CD14-positive monocyte (primary cell): ENCODE results near the gene ZNF576. TPM values are rescaled to one million over a fixed set of nuclear protein-coding genes. Genes with fewer than 3 reads are reported as not detected.

Experiments
- DNase-seq, 3 donors: peaks; one replicate each; pipeline ENCODE4 v3.0.0-alpha.2; 2011 to 2022
- H2AFZ ChIP-seq: 2 replicates; pipeline ENCODE4 v1.6.0; 2012; ENCODE audit warnings: mild to moderate bottlenecking, low read depth, low read length, inconsistent platforms; ENCODE audit not compliant: insufficient read depth, poor library complexity, severe bottlenecking
- H3K27ac ChIP-seq, 2 donors: 1 replicate in 1 of 2; 2 replicates in 1 of 2; pipeline ENCODE4 v1.5.1; 2012 to 2013; ENCODE audit warnings: low read length in 2 of 2, control low read depth in 1 of 2, inconsistent platforms in 1 of 2, low read depth in 1 of 2, mild to moderate bottlenecking in 1 of 2
- H3K27me3 ChIP-seq, 2 donors: one replicate each; pipeline versions ENCODE4 v1.6.0 to v1.6.1; 2011 to 2013; ENCODE audit warnings: low read length in 2 of 2; ENCODE audit not compliant: control insufficient read depth in 2 of 2, insufficient read depth in 2 of 2
- H3K36me3 ChIP-seq, 2 donors: replicated peaks in 1 of 2; 1 replicate in 1 of 2; 2 replicates in 1 of 2; pipeline versions ENCODE4 v1.5.1 to v1.6.1; 2012 to 2013; ENCODE audit warnings: low read length in 2 of 2, control low read depth in 1 of 2, inconsistent platforms in 1 of 2, mild to moderate bottlenecking in 1 of 2; ENCODE audit not compliant: insufficient read depth in 2 of 2, control insufficient read depth in 1 of 2
- H3K4me1 ChIP-seq, 2 donors: 1 replicate in 1 of 2; 2 replicates in 1 of 2; pipeline versions ENCODE4 v1.5.1 to v1.6.1; 2012 to 2013; ENCODE audit warnings: low read length in 2 of 2, control low read depth in 1 of 2, inconsistent platforms in 1 of 2, mild to moderate bottlenecking in 1 of 2, moderate library complexity in 1 of 2; ENCODE audit not compliant: insufficient read depth in 2 of 2, control insufficient read depth in 1 of 2
- H3K4me2 ChIP-seq: replicated peaks from 2 replicates; pipeline ENCODE3; 2012; ENCODE audit warnings: low read length, moderate library complexity, mild to moderate bottlenecking; ENCODE audit not compliant: poor library complexity, severe bottlenecking; ENCODE audit errors: extremely low read depth
- H3K4me3 ChIP-seq, 3 experiments: fragments of 200-600 bp in 1 of 3; sonication (generic) in 1 of 3; replicated peaks in 1 of 3; 1 replicate in 2 of 3; 2 replicates in 1 of 3; pipeline ENCODE4 v1.5.1; 2011 to 2013; ENCODE audit warnings: low read length in 3 of 3, mild to moderate bottlenecking in 3 of 3, control low read depth in 2 of 3, low read depth in 2 of 3, inconsistent platforms in 1 of 3, moderate library complexity in 1 of 3
- H3K79me2 ChIP-seq: 2 replicates; pipeline ENCODE4 v1.6.0; 2012; ENCODE audit warnings: mild to moderate bottlenecking, control low read depth, inconsistent platforms, low read length, moderate library complexity; ENCODE audit not compliant: insufficient read depth
- H3K9ac ChIP-seq: 2 replicates; pipeline ENCODE4 v1.6.0; 2017; ENCODE audit warnings: low read length, mild to moderate bottlenecking; ENCODE audit not compliant: insufficient read depth, poor library complexity, severe bottlenecking
- H3K9me3 ChIP-seq, 2 donors: replicated peaks in 1 of 2; 1 replicate in 1 of 2; 2 replicates in 1 of 2; pipeline versions ENCODE4 v1.5.1 to v1.6.1; 2012 to 2013; ENCODE audit warnings: low read length in 2 of 2, control low read depth in 1 of 2; ENCODE audit not compliant: control insufficient read depth in 1 of 2, insufficient read depth in 1 of 2
- H4K20me1 ChIP-seq: 2 replicates; pipeline ENCODE4 v1.6.0; 2012; ENCODE audit warnings: mild to moderate bottlenecking, low read length, control low read depth, moderate library complexity; ENCODE audit not compliant: insufficient read depth
- H3K27ac Mint-ChIP-seq, 7 donors: one replicate each; pipeline ENCODE4 v1.8.0; 2020; ENCODE audit warnings: mild to moderate bottlenecking in 7 of 7, mixed read lengths in 7 of 7, moderate library complexity in 6 of 7, inconsistent platforms in 2 of 7
- H3K27me3 Mint-ChIP-seq, 3 donors: one replicate each; pipeline ENCODE4 v1.8.0; 2021 to 2022; ENCODE audit warnings: low read depth in 3 of 3, mild to moderate bottlenecking in 3 of 3, mixed read lengths in 3 of 3, moderate library complexity in 3 of 3, inconsistent platforms in 1 of 3
- H3K36me3 Mint-ChIP-seq, 2 donors: one replicate each; pipeline ENCODE4 v1.8.0; 2020; ENCODE audit warnings: mixed read lengths in 2 of 2, inconsistent platforms in 1 of 2, mild to moderate bottlenecking in 1 of 2
- H3K4me1 Mint-ChIP-seq: one replicate; pipeline ENCODE4 v1.8.0; 2020; ENCODE audit warnings: mild to moderate bottlenecking, mixed read lengths
- H3K4me3 Mint-ChIP-seq, 2 donors: one replicate each; pipeline ENCODE4 v1.8.0; 2020; ENCODE audit warnings: mild to moderate bottlenecking in 2 of 2, mixed read lengths in 2 of 2, moderate library complexity in 1 of 2
- H3K9me3 Mint-ChIP-seq, 7 donors: one replicate each; pipeline ENCODE4 v1.8.0; 2020 to 2022; ENCODE audit warnings: mixed read lengths in 7 of 7, mild to moderate bottlenecking in 6 of 7, moderate library complexity in 6 of 7, inconsistent platforms in 2 of 7
- CTCF ChIP-seq: fragments of 200-600 bp; IDR thresholded peaks from one replicate; pipeline ENCODE4 v1.8.0; 2022; ENCODE audit warnings: antibody characterized with exemption, mild to moderate bottlenecking
- WGBS: methylation state at CpG from one replicate; pipeline ENCODE4 v1.1.5; 2013; ENCODE audit warnings: missing lambda C conversion rate; ENCODE audit not compliant: insufficient coverage; 5-methylcytosine and 5-hydroxymethylcytosine counted together
- intact Hi-C, 2 donors: fragments of 100-400 bp; cut with micrococcal nuclease; formaldehyde crosslinking; loops; one replicate each; pipeline versions ENCODE4 v1.15.0 to v1.15.1; 2023
- polyA plus RNA-seq, 3 donors: library from polyadenylated mRNA; depleted of rRNA in 1 of 3; unstranded in 2 of 3; stranded (reverse) in 1 of 3; fragments of 300-500 nt in 2 of 3; fragments of >200 nt in 1 of 3; fragmentation: Illumina TruSeq in 2 of 3; gene quantifications; 1 replicate in 2 of 3; 2 replicates in 1 of 3; pipeline ENCODE4 v1.2.3, GENCODE V29; 2012 to 2021

Gene ZNF576
- polyA plus RNA-seq, 3 donors: 3.6 to 8.4 (median 7.2) TPM

GRCh38 chr19:43607238-43608205, 11.1 kb downstream of the ZNF576 start:
- Histone ChIP-seq H3K36me3 (peaks cover 0 to 6% of the 10 kb centered on the region in 2 donors), H3K79me2 (no peaks in the 10 kb centered on the region), H3K27me3 (no peaks in the 10 kb centered on the region), H3K9ac (peak overlapping the region; percentile 59), H3K27ac (peak overlapping the region in 1 of 2 donors; percentile 32), H3K9me3 (no peaks in the 10 kb centered on the region), H2AFZ (peak overlapping the region; percentile 83), H3K4me3 (peak overlapping the region in 2 of 3 experiments; percentile 29 to 69), H4K20me1 (no peaks in the 10 kb centered on the region), H3K4me2 (peak overlapping the region; percentile 75), H3K4me1 (peaks cover 6 to 11% of the 10 kb centered on the region in 2 donors)
- WGBS: 51% methylated on average over 11 of the region's 28 CpGs
- no peak for DNase-seq
- peak overlapping the region in 2 of 7 donors; percentile 0 to 50 for H3K27ac Mint-ChIP-seq
- no peak for TF ChIP-seq CTCF
- H3K27me3 Mint-ChIP-seq: peaks cover 0 to 2% (median 0%) of the 10 kb centered on the region in 3 donors
- H3K4me3 Mint-ChIP-seq: peak overlapping the region; percentile 12 to 59
- peaks cover 19 to 25% of the 10 kb centered on the region in 2 donors for H3K36me3 Mint-ChIP-seq
- H3K4me1 Mint-ChIP-seq: peaks cover 9% of the 10 kb centered on the region
- intact Hi-C loops: no loop called here
- H3K9me3 Mint-ChIP-seq: peaks cover 0 to 3% (median 0%) of the 10 kb centered on the region in 7 donors

- intact Hi-C loops: no loop called here
These were observed 13.5 kb downstream of the ZNF576 start for GRCh38 chr19:43609872-43610271.

More at GRCh38 chr19:43609872-43610271, 13.5 kb downstream of the ZNF576 start:
- Histone ChIP-seq H3K4me3 (no peak overlapping the region), H3K9me3 (no peaks in the 10 kb centered on the region), H3K36me3 (no peaks in the 10 kb centered on the region), H2AFZ (no peak overlapping the region), H3K27me3 (no peaks in the 10 kb centered on the region), H3K9ac (no peak overlapping the region), H3K4me1 (peaks cover 6 to 11% of the 10 kb centered on the region in 2 donors), H4K20me1 (no peaks in the 10 kb centered on the region), H3K27ac (no peak overlapping the region), H3K79me2 (no peaks in the 10 kb centered on the region), H3K4me2 (no peak overlapping the region)
- no peak for DNase-seq
- 86% methylated on average over 7 of the region's 7 CpGs for WGBS
- Mint-ChIP-seq H3K36me3 (peaks cover 34 to 37% of the 10 kb centered on the region in 2 donors), H3K27me3 (peaks cover 0 to 5% (median 0%) of the 10 kb centered on the region in 3 donors), H3K4me1 (peaks cover 9% of the 10 kb centered on the region), H3K9me3 (peaks cover 0 to 6% (median 0%) of the 10 kb centered on the region in 7 donors), H3K27ac (no peak overlapping the region), H3K4me3 (no peak overlapping the region)
- no peak for TF ChIP-seq CTCF
